DLD1 (cell line): ENCODE data around the gene CEBPB.
"Not testable (repeated sequence)": the region's sequence is repeated elsewhere in the genome, so short reads cannot be mapped to it uniquely, and the experiment has no call there.

Experiments used
- in situ Hi-C: cut with HindIII; loops from 2 replicates; pipeline ENCODE4 v1.10.0; 2017; ENCODE audit warnings: low sequenced_read_pairs

CEBPB gene

DNA sequence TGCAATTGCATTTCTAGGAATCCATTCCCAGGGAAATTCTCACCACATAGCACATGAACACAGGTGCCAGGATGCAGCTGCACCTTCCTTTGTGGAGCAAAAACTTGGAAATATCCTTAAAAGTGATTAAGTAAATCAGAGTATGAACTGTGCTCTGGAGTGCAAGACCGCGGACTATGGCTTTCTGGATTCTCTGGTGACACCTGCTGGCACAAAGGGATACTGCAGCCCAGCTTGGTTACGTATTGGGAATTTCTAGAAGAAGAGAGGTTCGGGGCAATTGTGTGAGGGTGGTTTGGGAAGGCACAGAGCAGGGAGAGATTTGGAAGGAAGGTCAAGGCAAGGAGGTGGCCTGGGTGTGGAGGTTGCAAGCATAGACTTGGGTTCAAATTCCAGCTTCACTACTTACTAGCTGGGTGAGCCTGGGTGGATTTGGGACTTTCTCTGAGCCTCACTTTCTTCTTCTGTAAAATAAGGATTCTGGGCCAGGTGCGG, 21.3 kb upstream of the CEBPB start:
- in situ Hi-C loops, result no loop called here

GRCh38 chr20:50170549-50171220, 19.9 kb upstream of the CEBPB start:
- in situ Hi-C loops, result no loop called here

DNA sequence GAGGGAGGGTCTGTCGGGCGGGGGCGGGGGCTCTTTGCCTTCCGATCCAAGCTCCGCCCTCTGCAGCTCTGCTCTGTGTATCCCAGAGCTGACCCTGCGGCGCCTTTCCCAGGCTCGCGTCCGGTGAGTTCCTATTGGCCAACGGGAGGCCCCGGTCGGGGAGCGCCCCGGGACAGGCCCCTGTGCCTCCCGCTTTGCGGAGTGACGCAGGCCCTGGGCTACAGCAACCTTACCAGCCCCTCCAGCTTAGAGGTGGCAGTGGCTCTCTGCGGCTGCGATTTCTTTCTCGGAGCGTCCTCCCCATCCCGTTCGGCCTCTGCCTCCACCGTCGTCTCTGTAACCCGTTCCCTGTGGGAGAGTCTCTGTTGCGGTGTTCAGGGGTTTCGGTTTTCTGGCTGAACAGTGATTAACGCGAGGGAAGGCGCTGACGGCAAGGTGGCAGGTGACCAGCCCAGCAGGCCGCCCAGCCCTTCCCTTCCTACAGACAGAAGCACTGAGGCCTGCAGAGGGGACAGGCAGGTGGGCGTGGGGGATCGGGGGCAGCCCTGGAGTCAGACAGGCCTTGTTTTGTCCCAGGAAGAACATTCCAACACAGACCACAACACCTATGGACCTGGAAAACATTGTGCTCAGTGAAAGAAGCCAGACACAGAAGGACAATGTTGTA, 18.1 kb upstream of the CEBPB start:
- in situ Hi-C loops, result no loop called here

DNA sequence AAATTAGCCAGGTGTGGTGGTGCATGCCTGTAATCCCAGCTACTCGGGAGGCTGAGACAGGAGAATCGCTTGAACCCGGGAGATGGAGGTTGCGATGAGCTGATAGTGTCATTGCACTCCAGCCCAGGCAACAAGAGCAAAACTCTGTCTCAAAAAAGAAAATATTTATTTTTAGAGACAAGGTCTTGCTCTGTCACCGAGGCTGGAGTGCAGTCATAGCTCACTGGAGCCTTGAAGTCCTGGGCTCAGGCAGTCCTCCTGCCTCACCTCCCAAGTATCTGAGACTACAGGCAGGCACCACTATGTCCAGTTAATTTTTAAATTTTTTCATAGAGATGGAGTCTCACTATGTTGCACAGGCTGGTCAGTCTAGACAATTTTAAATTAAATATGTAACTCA, 16.2 kb upstream of the CEBPB start:
- in situ Hi-C loops, result no loop called here

DNA sequence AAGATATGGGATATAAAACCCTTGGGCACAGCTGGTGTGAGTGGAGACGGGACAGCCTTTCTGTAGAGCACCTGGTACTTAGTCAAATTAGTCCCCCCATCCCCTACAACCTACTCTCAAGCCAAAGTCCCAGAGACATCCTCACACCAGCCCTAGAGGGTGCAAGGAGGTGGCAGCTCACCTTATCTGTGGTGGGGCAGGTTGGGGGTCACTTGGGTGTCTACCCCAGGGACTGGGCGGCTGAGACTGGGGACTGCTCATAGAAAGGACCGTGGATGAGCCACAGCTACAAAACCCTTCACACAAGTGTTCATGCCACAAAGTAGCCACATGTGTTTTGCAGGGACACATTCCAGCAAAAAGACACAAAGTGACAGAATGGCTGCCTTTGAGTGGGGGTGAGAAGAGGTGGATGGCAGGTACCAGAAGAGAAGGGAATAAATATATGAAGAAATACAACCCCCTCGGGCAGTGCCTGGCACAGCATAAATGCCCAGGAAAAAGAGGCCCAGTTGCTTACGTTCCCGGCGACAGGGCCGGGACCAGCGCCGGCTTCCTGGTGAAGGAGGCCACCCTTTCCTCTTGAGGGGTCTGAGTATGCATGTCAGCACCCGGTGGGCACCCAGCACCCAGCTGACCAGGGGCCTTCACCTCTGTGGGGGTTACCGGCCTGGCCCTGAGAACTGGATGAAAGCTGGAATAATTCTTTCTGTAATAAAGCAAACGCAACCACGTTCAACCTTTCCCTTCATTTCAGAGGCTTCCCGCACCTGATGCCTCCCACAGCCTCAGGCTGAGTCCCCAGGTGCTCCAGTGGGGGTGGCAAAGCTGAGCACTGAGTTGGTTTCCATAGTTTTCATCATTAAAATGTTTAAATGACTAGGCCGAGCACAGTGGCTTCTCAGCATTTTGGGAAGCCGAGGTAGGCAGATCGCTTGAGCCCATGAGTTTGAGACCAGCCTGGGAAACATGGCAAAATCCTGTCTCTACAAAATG, 14.4 kb upstream of the CEBPB start:
- in situ Hi-C loops, result no loop called here

- in situ Hi-C loops, result not testable (repeated sequence)
Measured at GRCh38 chr20:50178672-50179071, 12.0 kb upstream of the CEBPB start.

DNA sequence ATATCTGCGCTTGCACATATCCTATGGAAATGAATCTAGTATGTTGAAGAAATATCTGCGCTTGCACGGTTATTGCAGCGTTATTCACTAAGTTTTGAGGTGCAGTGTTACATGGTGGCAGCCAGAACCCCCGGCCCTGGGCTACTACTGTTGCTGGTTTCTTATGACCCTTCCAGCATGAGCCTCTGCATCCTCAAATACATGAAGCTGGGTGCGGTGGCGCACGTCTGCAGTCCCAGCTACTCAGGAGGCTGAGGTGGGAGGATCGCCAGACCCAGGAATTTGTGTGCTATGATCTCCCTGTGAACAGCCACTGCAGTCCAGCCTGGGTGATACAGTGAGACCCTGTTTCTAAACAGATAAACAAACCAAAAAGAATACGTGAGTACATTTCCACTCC, 9.3 kb upstream of the CEBPB start:
- in situ Hi-C loops, result no loop called here

DNA sequence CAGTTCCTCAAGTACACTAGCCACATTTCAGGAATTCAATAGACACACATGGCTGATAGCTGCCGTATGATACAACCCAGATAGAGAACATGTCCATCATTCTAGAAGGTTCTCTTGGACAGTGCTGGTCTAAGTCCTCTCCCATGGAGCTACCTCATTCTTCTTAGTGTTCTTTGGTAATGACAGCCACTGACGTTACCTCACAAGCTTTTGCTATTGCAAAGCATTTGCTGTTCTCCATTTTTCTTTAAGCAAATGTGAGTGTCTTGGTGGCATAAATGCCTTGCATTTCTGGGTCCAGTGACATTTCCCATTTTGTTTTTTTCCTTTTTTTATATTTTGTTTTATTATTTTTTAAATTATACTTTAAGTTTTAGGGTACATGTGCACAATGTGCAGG, 8.3 kb upstream of the CEBPB start:
- in situ Hi-C loops, result no loop called here

DNA sequence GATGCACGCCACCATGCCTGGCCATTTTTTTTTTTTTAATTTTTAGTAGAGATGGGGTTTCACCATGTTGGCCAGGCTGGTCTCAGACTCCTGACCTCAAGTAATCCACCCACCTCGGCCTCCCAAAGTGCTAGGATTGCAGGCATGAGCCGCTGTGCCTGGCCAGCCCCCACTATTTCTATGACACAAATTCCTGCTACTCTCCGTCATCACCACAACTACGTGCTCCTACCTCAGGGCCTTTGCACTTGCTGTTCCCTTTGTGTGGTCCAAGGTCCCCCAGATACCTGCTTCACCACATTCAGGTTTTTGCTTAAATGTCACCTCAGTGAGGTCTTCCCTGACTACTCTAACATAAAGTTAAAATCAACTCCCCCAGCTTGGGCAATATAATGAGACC, 5.2 kb upstream of the CEBPB start:
- in situ Hi-C loops, result no loop called here

DNA sequence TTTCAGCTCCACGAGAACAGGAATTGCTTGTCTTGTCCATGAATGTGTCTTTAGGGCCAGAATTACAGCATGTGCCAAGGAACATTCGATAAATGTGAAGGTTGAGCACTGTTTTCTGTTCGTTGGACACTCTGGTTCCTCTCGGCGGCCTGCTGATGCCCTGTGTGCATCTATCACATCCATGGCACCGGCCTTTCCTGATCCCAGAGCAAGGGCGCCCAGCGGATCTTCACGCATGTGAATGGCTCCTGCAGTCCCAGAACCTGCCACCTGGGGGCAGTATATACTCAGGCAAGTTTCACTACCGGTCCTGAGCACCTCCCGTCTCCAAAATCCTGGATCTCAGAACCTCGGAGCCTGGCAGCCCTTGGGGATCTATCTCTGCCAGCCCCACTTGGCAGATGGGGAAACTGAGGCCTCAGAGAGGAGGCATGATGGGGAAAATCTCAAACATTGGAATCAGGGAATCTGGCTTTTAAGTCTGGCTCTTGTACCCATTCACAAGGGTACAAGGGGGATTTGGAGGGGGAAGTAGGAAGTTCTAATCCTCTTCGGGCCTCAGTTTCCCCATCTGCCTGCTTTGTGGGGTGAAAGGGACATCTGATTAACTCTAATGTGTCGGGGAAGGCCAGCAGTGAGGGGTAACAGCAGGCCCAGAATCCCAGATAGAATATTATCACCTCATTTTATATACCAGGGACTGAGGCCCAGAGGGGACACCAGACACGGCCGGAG, 4.3 kb upstream of the CEBPB start:
- in situ Hi-C loops, result no loop called here

DNA sequence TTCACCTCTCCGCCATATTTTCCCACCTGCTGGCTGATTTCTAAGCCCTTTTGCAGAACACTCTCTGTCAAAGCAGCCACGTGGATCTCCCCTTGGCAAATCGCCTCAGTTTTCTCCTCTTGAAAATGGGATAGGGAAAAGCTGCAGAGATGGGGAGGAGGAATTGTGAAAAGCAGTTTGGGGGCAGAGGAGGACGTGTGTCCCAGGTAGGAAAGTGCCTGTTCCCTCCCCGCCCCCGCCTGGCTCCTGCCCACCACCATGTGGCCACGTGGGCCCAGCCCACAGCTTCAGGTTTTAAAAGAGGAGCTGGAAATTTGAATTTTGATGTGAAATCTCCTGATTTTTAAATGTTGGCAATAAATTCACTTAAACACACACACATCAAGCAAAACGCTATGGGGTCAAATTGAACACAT, 3.6 kb upstream of the CEBPB start:
- in situ Hi-C loops, result no loop called here

- in situ Hi-C loops, result no loop called here
Measured at GRCh38 chr20:50187403-50188051, 3.1 kb upstream of the CEBPB start.

GRCh38 chr20:50188287-50188688, 2.3 kb upstream of the CEBPB start:
- in situ Hi-C loops, result no loop called here

GRCh38 chr20:50188879-50189680, 1.6 kb upstream of the CEBPB start:
- in situ Hi-C loops, result no loop called here

- in situ Hi-C loops, result no loop called here
Measured at GRCh38 chr20:50189681-50190250, 864 bp upstream of the CEBPB start.

GRCh38 chr20:50191065-50191543, 474 bp downstream of the CEBPB start:
- in situ Hi-C loops, result no loop called here

DNA sequence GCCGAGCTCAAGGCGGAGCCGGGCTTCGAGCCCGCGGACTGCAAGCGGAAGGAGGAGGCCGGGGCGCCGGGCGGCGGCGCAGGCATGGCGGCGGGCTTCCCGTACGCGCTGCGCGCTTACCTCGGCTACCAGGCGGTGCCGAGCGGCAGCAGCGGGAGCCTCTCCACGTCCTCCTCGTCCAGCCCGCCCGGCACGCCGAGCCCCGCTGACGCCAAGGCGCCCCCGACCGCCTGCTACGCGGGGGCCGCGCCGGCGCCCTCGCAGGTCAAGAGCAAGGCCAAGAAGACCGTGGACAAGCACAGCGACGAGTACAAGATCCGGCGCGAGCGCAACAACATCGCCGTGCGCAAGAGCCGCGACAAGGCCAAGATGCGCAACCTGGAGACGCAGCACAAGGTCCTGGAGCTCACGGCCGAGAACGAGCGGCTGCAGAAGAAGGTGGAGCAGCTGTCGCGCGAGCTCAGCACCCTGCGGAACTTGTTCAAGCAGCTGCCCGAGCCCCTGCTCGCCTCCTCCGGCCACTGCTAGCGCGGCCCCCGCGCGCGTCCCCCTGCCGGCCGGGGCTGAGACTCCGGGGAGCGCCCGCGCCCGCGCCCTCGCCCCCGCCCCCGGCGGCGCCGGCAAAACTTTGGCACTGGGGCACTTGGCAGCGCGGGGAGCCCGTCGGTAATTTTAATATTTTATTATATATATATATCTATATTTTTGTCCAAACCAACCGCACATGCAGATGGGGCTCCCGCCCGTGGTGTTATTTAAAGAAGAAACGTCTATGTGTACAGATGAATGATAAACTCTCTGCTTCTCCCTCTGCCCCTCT, 1.1 kb downstream of the CEBPB start:
- in situ Hi-C loops, result no loop called here
